Mucosa of rectum (tissue), 2 donors: ENCODE results near the gene OR7G1.
"Not testable (repeated sequence)": the region's sequence is repeated elsewhere in the genome, so short reads cannot be mapped to it uniquely, and the experiment has no call there.

Experiments
- H3K27ac ChIP-seq, 2 donors: one replicate each; pipeline ENCODE4 v1.7.0; 2013; ENCODE audit warnings: inconsistent platforms in 2 of 2, low read depth in 2 of 2, low read length in 2 of 2
- H3K27me3 ChIP-seq, 2 donors: one replicate each; pipeline ENCODE4 v1.7.0; 2013; ENCODE audit warnings: low read length in 2 of 2; ENCODE audit not compliant: control insufficient read depth in 2 of 2, insufficient read depth in 2 of 2
- H3K36me3 ChIP-seq, 2 donors: one replicate each; pipeline ENCODE4 v1.7.0; 2013; ENCODE audit warnings: low read length in 2 of 2; ENCODE audit not compliant: control insufficient read depth in 2 of 2, insufficient read depth in 2 of 2
- H3K4me1 ChIP-seq, 2 donors: one replicate each; pipeline ENCODE4 v1.7.0; 2013; ENCODE audit warnings: low read length in 2 of 2, mild to moderate bottlenecking in 1 of 2; ENCODE audit not compliant: control insufficient read depth in 2 of 2, insufficient read depth in 2 of 2
- H3K4me3 ChIP-seq, 2 donors: one replicate each; pipeline ENCODE4 v1.7.0; 2013; ENCODE audit warnings: low read length in 2 of 2
- H3K9ac ChIP-seq, 2 donors: one replicate each; pipeline ENCODE4 v1.7.0; 2013; ENCODE audit warnings: low read length in 2 of 2, low read depth in 1 of 2, mild to moderate bottlenecking in 1 of 2
- H3K9me3 ChIP-seq, 2 donors: one replicate each; pipeline ENCODE4 v1.7.0; 2013; ENCODE audit warnings: low read length in 2 of 2; ENCODE audit not compliant: control insufficient read depth in 2 of 2
- donor health status: healthy.
- donor health status: Normal muscosa, but diverticular disease.

Gene OR7G1

DNA sequence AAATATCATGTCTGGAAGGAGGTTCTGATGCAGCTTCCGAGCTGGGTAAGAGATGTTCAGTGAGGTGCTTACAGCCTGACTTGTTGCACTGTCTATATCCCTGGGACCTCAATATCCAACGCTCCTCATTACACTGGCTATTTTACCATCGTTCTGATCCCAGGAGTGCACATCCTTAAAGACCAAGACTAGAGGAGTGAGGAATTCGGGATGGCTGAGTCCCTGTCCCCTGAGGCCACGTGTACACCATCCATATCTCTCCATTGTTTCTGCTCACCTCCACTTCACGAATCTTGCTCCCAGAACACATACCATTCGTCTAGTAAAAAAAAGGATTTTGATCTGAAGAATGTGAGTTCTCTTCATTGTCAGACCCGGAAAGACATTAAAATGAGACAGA lies 8.2 kb downstream of the OR7G1 start, which contains the start of gene OR7G2:
Gene OR7G2 (minus strand): TSS at position 101 of the 400 bp plus-strand sequence. CDS start 4,232 bp downstream, outside the sequence.
- no peaks in the 10 kb centered on the region for H3K4me1 ChIP-seq
- no peak within 1 kb of the TSS for H3K27ac ChIP-seq
- H3K36me3 ChIP-seq: no peaks in the 10 kb centered on the region
- no peak within 1 kb of the TSS for H3K9ac ChIP-seq
- peaks cover 0 to 2% of the 10 kb centered on the region in 2 donors for H3K27me3 ChIP-seq
- H3K4me3 ChIP-seq: no peak within 1 kb of the TSS
- no peaks in the 10 kb centered on the region for H3K9me3 ChIP-seq

DNA sequence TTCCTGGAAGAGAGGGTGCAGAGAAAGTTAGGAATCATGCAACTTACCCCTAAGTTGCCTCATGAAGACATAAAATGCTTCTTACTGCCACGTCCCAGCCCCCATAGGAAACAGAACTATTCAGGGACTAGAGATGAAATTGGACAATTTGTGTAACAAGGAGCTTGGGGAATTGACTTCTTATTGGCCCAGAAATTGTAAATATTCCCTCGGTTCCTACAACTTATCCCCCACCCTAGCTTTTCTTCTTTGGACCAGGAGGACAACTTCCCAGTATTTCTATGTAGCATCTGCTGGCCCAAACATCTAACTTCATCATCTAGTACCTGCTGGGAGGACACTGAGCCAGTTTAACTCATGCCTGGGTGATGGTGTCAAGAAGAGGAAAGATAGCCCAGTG lies 28.8 kb downstream of the OR7G1 start, which contains the start of gene OR1M1:
Gene OR1M1 (plus strand): TSS at position 301 of the 400 bp plus-strand sequence. CDS start 6,184 bp downstream, outside the sequence.
- no peaks in the 10 kb centered on the region for H3K36me3 ChIP-seq
- H3K4me1 ChIP-seq: no peaks in the 10 kb centered on the region
- no peak within 1 kb of the TSS for H3K27ac ChIP-seq
- no peaks in the 10 kb centered on the region for H3K9me3 ChIP-seq
- H3K27me3 ChIP-seq: no peaks in the 10 kb centered on the region
- no peak within 1 kb of the TSS for H3K9ac ChIP-seq
- H3K4me3 ChIP-seq: no peak within 1 kb of the TSS

DNA sequence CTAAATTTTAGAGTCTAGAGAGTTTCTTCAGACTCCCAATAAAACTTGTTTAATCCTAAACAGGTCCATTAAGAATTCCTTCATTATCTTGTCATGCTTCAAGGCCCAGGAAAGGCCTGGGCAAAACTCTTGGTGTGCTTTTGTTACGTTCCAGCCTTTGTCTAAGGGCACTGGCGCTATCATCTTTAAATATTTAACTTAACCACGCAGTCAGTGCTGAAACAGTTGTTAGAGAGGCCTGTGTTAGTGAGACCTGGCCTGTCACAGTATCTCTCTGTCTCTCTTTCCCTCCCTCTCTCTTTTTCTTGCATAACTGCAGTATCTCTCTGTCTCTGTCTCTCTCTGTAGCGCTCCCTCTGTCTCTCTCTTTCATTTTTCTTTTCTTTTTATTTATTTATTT lies 36.9 kb downstream of the OR7G1 start:
- H3K36me3 ChIP-seq: no peaks in the 10 kb centered on the region
- H3K27me3 ChIP-seq: no peaks in the 10 kb centered on the region
- H3K9me3 ChIP-seq: no peaks in the 10 kb centered on the region
- H3K4me3 ChIP-seq: no peak overlapping the region
- no peaks in the 10 kb centered on the region for H3K4me1 ChIP-seq
- no peak overlapping the region for H3K27ac ChIP-seq
- no peak overlapping the region for H3K9ac ChIP-seq

- no peak overlapping the region for H3K27ac ChIP-seq
- H3K9ac ChIP-seq: no peak overlapping the region
- H3K9me3 ChIP-seq: no peaks in the 10 kb centered on the region
- no peak overlapping the region for H3K4me3 ChIP-seq
- no peaks in the 10 kb centered on the region for H3K27me3 ChIP-seq
- H3K4me1 ChIP-seq: no peaks in the 10 kb centered on the region
- no peaks in the 10 kb centered on the region for H3K36me3 ChIP-seq
These were observed 38.7 kb downstream of the OR7G1 start for GRCh38 chr19:9076901-9077300.

DNA sequence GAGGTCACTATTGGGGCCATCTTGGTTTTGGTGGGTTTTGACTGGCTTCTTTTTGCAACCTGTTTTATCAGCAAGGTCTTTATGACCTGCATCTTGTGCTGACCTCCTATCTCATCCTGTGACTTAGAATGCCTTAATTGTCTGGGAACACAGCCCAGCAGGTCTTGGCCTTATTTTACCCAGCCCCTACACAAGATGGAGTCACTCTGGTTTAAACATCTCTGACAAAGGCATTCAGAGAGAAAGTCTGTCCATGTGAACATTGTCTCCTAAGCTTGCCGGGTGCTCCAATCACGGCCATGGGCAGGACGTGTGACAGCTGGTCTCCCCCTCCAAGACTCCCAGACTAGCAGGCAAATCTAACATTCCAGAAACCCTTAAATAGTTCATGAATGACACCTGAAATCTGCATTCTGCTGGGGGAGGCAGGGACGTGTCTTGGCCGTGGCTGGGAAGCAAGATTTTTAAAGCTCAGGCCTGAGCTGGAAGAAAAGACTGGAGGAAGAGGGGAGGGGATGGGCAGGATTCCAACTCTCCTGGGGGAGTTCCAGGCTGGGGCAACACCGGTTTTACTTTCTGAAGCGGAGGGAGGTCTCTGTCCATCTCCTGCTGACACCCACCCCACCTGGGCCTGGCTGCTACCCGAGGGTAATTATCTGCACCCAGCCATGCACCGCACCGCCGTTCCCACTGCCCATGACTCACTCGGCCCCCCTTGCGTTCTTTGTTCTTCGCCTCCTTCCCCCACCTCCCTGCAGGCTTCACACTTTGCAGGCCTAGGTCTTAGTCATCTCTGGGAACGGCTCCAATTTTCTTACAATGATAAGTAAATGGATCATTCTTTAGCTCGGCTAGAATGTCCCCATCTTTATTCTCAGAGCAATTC lies 40.3 kb downstream of the OR7G1 start:
- no peaks in the 10 kb centered on the region for H3K36me3 ChIP-seq
- H3K9me3 ChIP-seq: no peaks in the 10 kb centered on the region
- H3K4me1 ChIP-seq: no peaks in the 10 kb centered on the region
- no peak overlapping the region for H3K27ac ChIP-seq
- no peaks in the 10 kb centered on the region for H3K27me3 ChIP-seq
- no peak overlapping the region for H3K4me3 ChIP-seq
- H3K9ac ChIP-seq: no peak overlapping the region

- H3K4me1 ChIP-seq: no peaks in the 10 kb centered on the region
- no peaks in the 10 kb centered on the region for H3K9me3 ChIP-seq
- H3K9ac ChIP-seq: no peak overlapping the region
- H3K36me3 ChIP-seq: no peaks in the 10 kb centered on the region
- no peaks in the 10 kb centered on the region for H3K27me3 ChIP-seq
- no peak overlapping the region for H3K4me3 ChIP-seq
- H3K27ac ChIP-seq: no peak overlapping the region
These were observed 41.8 kb downstream of the OR7G1 start for GRCh38 chr19:9073806-9074205.

DNA sequence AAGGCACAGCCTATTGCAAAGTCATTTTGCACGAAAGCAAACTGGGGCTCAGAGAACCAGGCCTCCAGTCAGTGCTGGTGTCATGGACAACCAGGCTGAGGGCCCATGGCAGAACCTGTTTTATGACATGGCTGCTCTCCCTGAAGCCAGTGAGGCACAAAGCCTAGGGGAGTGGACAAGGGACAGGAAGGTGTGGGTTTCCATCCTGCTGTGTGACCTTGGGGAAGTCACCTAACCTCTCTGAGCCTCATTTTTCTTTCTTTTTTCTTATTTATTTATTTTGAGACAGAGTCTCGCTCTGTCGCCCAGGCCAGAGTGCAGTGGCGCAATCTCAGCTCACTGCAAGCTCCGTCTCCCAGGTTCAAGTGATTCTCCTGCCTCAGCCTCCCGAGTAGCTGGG lies 43.8 kb downstream of the OR7G1 start:
- H3K27me3 ChIP-seq, H3K27ac ChIP-seq, H3K9me3 ChIP-seq, H3K36me3 ChIP-seq, H3K4me3 ChIP-seq, H3K9ac ChIP-seq, H3K4me1 ChIP-seq: not testable (repeated sequence)

DNA sequence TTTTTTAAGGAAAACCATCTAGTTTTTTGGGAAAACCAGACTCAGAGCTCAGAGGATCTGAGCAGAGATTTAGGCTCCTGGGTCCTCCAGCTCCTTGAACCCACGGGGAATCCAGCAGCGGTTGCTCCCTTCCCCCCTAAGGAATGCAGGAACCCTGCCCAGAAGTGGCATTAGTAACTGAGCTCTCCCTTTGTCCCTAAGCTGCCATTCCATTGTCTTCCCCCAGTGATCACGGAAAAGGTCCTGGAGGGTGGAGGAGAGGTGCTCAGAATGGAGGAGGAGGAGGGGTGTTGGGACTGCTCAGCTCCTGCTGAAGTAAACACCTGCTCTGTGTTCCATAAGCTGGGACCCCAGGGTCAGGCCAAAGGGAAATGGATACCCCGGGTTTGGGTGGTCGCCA lies 45.5 kb downstream of the OR7G1 start:
- H3K36me3 ChIP-seq: no peaks in the 10 kb centered on the region
- no peaks in the 10 kb centered on the region for H3K4me1 ChIP-seq
- H3K9me3 ChIP-seq: no peaks in the 10 kb centered on the region
- H3K27me3 ChIP-seq: no peaks in the 10 kb centered on the region
- no peak overlapping the region for H3K9ac ChIP-seq
- no peak overlapping the region for H3K27ac ChIP-seq
- H3K4me3 ChIP-seq: no peak overlapping the region

GRCh38 chr19:9065457-9066014 lies 50.0 kb downstream of the OR7G1 start:
- H3K27me3 ChIP-seq: no peaks in the 10 kb centered on the region
- no peak overlapping the region for H3K9ac ChIP-seq
- H3K9me3 ChIP-seq: no peaks in the 10 kb centered on the region

More at GRCh38 chr19:9065457-9066014, 50.0 kb downstream of the OR7G1 start:
- H3K27ac ChIP-seq: no peak overlapping the region
- no peak overlapping the region for H3K4me3 ChIP-seq
- H3K36me3 ChIP-seq: no peaks in the 10 kb centered on the region
- H3K4me1 ChIP-seq: no peaks in the 10 kb centered on the region
